Upper lobe of right lung (tissue), 1 donor: ENCODE measurements around the gene FOXO6. TPM values are rescaled to one million over a fixed set of nuclear protein-coding genes. Genes with fewer than 3 reads are reported as not detected.

ENCODE experiments used
- ATAC-seq: fragments of 200-7000 bp; cut with Tn5 transposase; one replicate; pipeline ENCODE4 v1.9.1; 2020; ENCODE audit warnings: mild to moderate bottlenecking, moderate library complexity
- DNase-seq: peaks from one replicate; pipeline ENCODE4 v3.0.0-alpha.2; 2020
- H3K27ac ChIP-seq: fragments of 200-600 bp; one replicate; pipeline ENCODE4 v1.8.0; 2022
- H3K27me3 ChIP-seq: fragments of 200-600 bp; one replicate; pipeline ENCODE4 v1.8.0; 2022; ENCODE audit warnings: mild to moderate bottlenecking
- H3K36me3 ChIP-seq: fragments of 200-600 bp; one replicate; pipeline ENCODE4 v1.8.0; 2022
- H3K4me1 ChIP-seq: fragments of 200-600 bp; one replicate; pipeline ENCODE4 v1.8.0; 2022
- H3K4me3 ChIP-seq: fragments of 200-600 bp; one replicate; pipeline ENCODE4 v1.8.0; 2022; ENCODE audit warnings: mild to moderate bottlenecking
- H3K9me3 ChIP-seq: fragments of 200-600 bp; one replicate; pipeline ENCODE4 v1.8.0; 2022
- CTCF ChIP-seq: fragments of 200-600 bp; IDR thresholded peaks from one replicate; pipeline ENCODE4 v1.8.0; 2022; ENCODE audit warnings: antibody characterized with exemption
- intact Hi-C: fragments of 100-400 bp; cut with DNase I; formaldehyde crosslinking; loops from one replicate; pipeline ENCODE4 v1.11.0; 2022
- total RNA-seq: library from RNA; stranded (reverse); fragmentation: NEBNext Ultra II Directional; extraction: Animal tissue kit (Norgen Biotek cat#: 25700); gene quantifications from one replicate; pipeline ENCODE4 v1.2.1, GENCODE V29; 2021
- donor health status: DM: no; HTN: yes; CAD: no; lungs with severe emphysema.

The FOXO6 gene
- total RNA-seq, 1 donor from 2014 or later, result 0.43 TPM

GRCh38 chr1:41320895-41321676 is 40.1 kb upstream of the FOXO6 start:
- ATAC-seq (no peak), DNase-seq (no peak)
- Histone ChIP-seq H3K36me3 (no peaks in the 10 kb centered on the region), H3K4me1 (no peaks in the 10 kb centered on the region), H3K27ac (no peak overlapping the region), H3K4me3 (no peak overlapping the region), H3K9me3 (no peaks in the 10 kb centered on the region), H3K27me3 (no peaks in the 10 kb centered on the region)
- TF ChIP-seq CTCF, result no peak
- intact Hi-C loops, result loop anchor here (10.0 kb wide), 1 partner anchor 94 kb away; no protein-coding TSS in a partner anchor

- intact Hi-C loops, result loop anchor here (10.0 kb wide), 1 partner anchor 93 kb away; no protein-coding TSS in a partner anchor
- DNase-seq (no peak), ATAC-seq (no peak)
Observed at GRCh38 chr1:41322101-41322661, 39.1 kb upstream of the FOXO6 start.

GRCh38 chr1:41322835-41323234 is 38.4 kb upstream of the FOXO6 start:
- Histone ChIP-seq H3K9me3 (no peaks in the 10 kb centered on the region), H3K4me3 (no peak overlapping the region), H3K4me1 (no peaks in the 10 kb centered on the region), H3K36me3 (no peaks in the 10 kb centered on the region), H3K27ac (no peak overlapping the region), H3K27me3 (no peaks in the 10 kb centered on the region)
- TF ChIP-seq CTCF, result peak; percentile 43
- intact Hi-C loops, result loop anchor here (10.0 kb wide), 1 partner anchor 92 kb away; no protein-coding TSS in a partner anchor
- peak; percentile 77 for ATAC-seq
- DNase-seq, result no peak

More at GRCh38 chr1:41322101-41322661, 39.1 kb upstream of the FOXO6 start:
- TF ChIP-seq CTCF, result no peak
- no peak overlapping the region for H3K27ac ChIP-seq
- no peaks in the 10 kb centered on the region for H3K9me3 ChIP-seq
- H3K36me3 ChIP-seq, result no peaks in the 10 kb centered on the region
- no peaks in the 10 kb centered on the region for H3K4me1 ChIP-seq
- H3K4me3 ChIP-seq, result no peak overlapping the region
- no peaks in the 10 kb centered on the region for H3K27me3 ChIP-seq

GRCh38 chr1:41323243-41323642 is 38.0 kb upstream of the FOXO6 start:
- no peak overlapping the region for H3K4me3 ChIP-seq
- H3K27ac ChIP-seq, result no peak overlapping the region
- DNase-seq, result no peak
- no peak for ATAC-seq
- H3K4me1 ChIP-seq, result no peaks in the 10 kb centered on the region
- TF ChIP-seq CTCF, result no peak
- no peaks in the 10 kb centered on the region for H3K9me3 ChIP-seq
- H3K27me3 ChIP-seq, result no peaks in the 10 kb centered on the region
- intact Hi-C loops, result loop anchor here (10.0 kb wide), 1 partner anchor 92 kb away; no protein-coding TSS in a partner anchor
- H3K36me3 ChIP-seq, result no peaks in the 10 kb centered on the region

- DNase-seq (no peak), ATAC-seq (no peak)
- H3K4me1 ChIP-seq, result no peaks in the 10 kb centered on the region
Observed at GRCh38 chr1:41325801-41326200, 35.4 kb upstream of the FOXO6 start.

More at GRCh38 chr1:41325801-41326200, 35.4 kb upstream of the FOXO6 start:
- no peaks in the 10 kb centered on the region for H3K36me3 ChIP-seq
- no peak overlapping the region for H3K27ac ChIP-seq
- no peak overlapping the region for H3K4me3 ChIP-seq
- intact Hi-C loops, result loop anchor here (10.0 kb wide), 1 partner anchor 89 kb away; no protein-coding TSS in a partner anchor
- no peaks in the 10 kb centered on the region for H3K9me3 ChIP-seq
- TF ChIP-seq CTCF, result no peak
- H3K27me3 ChIP-seq, result no peaks in the 10 kb centered on the region
